ENCODE results near the gene RNGTT.
"Not testable (repeated sequence)": the region's sequence is repeated elsewhere in the genome, so short reads cannot be mapped to it uniquely, and the experiment has no call there.

RNGTT gene

DNA sequence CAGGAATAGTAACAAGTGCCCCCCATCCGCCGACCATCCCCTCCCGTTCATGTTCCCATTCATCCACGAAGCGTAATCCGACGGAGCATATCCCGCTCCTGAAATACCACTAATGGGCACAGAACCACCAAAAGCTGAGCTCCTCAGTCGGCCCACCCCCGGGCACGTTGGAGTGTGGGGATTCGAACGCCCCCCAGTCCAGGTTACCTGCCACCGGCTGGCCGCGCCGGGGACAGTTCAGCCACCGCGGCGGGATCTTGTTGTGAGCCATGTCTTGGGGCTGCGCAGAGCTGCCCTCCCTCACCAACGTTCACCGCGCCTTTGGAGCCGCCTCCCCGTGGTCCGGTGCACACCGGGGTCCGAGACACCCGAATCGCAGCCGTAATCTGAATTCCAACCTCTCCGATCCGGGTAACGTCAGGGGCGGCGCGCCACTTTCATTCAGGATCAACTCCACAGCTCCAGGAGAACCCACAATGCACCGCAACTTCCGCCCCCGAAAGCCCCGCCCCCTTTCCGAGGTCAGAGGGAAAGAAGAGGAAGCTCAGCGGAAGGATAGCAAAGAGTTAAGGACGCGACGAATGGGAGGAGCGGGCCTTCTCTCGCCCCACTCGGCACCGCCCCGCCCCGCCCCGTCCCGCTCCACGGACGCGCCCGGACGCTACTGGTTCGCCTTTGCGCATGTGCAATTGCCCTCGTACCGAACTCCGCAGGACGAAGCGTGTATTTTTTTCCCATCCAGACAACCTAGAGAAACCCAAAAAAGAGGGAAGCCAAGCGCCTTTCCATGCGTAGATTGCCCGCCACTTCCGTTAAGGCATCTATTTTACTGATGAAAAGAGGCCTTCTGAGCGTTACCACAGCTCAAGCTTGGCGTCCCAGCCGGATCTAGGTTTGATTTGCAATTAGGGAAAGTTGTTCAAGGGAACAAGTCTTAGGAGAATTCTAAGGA is at the start of gene RNGTT:
Gene RNGTT (minus strand): TSS at position 480 of the 952 bp plus-strand sequence. CDS start 209 bp downstream, at position 271.
- DNase-seq (ENCODE audit: low spot score): peak; percentile 98

DNA sequence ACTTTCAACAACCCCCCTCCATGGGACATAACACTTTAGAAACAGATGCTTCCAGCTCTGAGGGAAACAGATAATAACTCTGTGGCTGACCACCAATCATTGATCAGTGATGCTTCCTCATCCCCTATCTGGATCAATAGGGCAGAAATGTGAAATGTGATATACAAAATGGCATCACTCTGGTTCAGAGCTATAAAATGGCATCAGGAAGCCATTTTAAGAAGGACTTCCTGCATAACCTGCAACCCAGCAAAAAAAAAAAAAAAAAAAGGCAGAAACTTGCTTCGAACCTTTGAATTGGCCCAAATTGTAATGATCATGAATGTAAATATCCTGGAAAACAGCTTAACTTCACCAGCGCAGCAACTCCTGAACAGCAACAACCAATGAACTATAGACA is 48.0 kb upstream of the RNGTT start:
- DNase-seq (ENCODE audit: low spot score): no peak

DNA sequence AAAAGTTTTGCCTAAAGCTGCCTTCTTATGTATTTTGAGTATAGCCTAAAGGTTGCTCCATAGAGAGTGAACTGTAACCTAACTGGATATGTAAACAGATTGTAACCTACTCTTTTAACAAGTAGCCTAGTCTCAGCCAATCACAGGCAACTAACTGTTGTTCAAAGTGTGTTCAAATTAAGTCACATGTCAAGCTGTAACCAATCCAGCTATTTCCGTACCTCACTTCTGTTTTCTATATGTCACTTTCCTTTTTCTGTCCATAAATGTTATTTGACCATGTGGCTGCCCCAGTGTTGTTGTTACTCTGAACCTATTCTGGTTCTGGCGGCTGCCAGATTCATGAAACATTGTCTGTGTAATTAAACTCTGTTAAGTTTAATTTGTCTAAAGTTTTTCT is 47.4 kb upstream of the RNGTT start:
- DNase-seq (ENCODE audit: low spot score): no peak

DNA sequence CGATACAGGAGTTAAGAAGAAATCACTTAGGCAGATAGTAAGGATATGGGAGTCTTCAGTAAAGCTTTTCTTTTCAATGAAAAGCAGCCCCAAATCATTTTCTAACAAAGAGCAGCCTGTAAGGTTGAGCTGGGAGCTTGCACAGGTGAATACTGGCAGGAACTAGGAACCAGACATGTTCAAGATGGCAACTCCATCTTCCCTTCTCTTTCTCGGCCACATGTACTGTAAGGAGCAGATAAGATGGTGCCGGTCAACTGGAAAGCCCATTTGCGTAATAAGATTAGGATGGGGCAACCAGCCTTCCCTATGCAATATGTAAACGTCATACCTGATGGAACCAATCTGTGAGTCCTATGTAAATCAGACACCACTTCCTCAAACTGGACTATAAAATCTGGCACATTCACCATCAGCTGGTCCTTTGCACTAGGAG is 46.2 kb upstream of the RNGTT start:
- no peak for DNase-seq (ENCODE audit: low spot score)

DNA sequence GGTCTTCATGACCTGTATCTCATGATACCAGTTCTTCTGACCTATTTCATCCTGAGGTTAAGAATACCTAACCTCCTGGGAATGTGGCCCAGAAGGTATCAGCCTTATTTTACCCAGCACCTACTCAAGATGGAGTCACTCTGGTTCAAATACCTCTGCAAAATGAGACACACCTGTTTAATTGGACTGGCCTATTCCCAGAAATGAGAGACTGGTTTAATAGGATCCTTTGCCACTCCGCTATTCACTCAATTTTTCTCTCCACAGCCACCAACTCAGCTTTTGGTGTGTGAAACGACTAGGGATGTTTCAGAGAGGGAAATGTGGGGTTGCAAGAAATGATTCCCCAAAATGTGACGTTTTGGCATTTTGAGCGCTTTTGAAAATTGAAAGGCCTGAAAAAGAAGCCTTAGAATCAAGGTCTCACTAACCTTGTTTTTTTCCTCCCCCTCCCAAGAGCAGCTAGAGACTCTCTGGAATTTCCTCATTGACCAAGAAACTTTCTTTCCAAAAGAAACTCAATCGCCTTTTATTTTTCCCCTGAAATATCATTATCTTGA is 45.5 kb upstream of the RNGTT start:
- no peak for DNase-seq (ENCODE audit: low spot score)

DNA sequence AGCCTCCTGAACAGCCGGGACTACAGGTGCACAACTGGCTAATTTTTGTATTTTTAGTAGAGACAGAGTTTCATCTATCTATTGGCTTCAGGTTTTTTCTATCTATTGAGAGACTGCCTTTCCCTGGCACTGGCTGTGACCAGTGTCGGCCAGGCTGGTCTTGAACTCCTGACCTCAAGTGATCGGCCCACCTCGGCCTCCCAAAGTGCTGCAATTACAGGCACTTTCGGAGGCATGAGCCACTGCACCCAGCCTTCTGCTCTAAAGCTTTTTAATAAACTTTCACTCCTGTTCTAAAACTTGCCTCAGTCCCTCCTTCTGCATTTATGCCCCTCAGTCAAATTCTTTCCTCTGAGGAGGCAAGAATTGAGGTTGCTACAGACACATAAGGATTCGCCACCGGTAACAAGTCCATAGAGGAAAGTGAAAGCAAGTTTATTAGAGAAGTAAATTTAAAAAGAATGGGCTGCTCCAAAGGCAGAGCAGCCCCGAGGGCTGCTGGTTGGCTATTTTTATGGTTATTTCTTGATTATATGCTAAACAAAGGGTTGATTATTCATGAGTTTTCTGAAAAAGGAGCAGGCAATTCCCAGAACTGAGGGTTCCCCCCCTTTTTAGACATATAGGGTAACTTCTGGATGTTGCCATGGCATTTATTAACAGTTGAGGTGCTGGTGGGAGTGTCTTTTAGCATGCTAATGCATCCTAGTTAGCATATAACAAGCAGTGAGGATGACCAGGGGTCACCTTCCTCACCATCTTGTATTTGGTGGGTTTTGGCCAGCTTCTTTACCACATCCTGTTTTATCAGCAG is 44.8 kb upstream of the RNGTT start:
- no peak for DNase-seq (ENCODE audit: low spot score)

DNA sequence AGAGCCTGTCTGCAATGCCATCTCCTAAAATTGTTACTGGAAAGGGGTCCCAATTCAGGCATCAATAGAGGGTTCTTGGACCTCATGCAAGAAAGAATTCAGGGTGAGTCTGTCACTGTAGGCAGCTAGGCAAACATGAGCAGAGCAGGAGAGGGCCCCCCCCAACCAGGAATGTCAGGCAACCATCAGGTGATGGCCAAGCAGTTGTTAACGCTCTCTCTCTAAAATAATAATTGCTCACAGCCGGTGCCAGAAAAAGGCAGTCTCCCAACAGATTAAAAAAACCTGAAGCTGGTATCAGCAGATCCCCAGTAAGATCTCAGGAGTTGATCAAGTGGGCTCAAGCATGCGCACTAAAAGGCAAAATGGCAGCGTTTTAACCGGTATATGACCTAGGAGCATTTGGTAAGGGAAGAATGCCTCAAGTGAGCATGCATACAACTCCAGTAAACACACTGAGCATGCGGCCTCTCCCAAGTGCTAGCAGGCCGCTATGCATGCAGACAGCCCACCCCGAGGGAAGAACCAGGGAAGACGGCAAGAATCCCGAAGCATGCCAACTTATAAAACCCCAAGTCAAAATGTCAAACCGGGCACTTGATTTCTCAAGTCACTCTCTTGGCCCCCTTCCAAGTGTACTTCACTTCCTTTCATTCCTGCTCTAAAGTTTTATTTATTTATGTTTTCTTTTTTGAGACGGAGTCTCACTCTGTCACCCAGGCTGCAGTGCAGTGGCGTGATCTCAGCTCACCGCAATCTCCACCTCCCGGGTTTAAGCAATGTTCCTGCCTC is 44.0 kb upstream of the RNGTT start:
- peak; percentile 8 for DNase-seq (ENCODE audit: low spot score)

DNA sequence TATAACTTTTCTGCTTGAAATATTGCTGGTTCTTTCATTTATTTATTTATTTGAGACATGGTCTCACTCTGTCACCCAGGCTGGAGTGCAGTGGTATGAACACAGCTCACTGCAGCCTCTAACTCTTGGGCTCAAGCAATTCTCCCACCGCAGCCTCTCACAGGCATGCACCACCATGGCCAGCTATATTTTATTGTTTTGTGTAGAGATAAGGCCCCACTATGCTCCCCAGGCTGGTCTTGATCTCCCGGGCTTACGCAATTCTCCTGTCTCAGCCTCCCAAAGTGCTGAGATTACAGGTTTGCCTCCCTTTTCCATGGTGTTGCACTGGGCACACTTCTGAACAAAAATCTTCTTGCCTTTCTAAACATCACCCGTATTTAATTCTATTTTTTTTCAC is 39.1 kb upstream of the RNGTT start:
- no peak for DNase-seq (ENCODE audit: low spot score)

DNA sequence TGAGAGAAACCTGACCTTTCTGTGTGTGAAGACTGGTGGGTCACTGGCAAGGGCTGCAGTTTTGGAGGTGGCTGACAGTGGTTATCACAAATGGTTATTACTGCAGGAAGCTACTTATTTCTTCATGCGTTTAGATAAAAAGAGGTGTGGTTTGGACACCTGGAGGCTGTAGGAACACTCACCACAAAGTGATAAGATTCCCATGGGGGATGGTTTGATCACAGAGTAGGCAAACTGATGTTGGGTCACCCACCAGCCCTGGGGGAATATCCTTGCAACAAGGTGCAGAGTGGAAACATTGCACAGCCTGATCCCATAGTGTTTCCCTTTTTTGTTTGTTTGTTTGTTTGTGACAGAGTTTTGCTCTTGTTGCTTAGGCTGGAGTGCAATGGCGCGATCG is 33.9 kb upstream of the RNGTT start:
- no peak for DNase-seq (ENCODE audit: low spot score)

DNA sequence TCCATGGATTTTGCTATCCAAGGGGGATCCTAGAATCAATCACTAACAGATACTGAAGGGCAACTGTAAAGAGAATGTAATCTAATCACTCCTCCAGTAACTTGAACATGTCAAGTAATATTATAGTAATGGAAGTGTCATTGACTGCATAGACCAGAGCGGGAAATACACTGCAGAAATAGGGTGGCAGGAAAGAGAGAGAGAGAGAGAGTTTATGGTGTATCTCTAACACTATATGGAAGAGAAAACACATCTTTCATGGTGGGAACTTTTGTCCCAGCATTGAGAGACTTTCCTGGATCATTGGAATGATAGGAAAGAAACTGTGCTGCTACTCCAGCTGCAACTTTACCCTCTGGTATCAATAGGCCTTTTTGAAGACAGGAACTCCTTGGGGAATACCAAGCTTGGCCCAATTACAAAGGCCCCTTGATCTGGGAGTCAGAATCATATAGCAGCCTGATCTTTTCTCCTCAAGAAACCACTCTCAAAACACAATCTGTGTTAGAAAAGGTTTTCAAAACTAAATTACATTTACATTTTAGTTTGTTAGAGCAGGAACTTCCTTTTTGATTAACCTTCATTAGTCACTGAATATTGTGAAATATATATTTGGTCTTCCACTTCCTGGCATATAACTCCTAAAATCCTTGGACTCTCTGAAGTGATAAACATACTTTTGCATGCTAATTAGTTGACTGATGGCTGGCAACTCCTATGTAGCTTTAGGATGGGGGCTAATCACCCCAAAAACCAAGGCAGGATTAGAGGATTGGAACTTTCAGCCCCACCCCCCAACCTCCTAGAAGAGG is 29.5 kb upstream of the RNGTT start:
- no peak for DNase-seq (ENCODE audit: low spot score)

DNA sequence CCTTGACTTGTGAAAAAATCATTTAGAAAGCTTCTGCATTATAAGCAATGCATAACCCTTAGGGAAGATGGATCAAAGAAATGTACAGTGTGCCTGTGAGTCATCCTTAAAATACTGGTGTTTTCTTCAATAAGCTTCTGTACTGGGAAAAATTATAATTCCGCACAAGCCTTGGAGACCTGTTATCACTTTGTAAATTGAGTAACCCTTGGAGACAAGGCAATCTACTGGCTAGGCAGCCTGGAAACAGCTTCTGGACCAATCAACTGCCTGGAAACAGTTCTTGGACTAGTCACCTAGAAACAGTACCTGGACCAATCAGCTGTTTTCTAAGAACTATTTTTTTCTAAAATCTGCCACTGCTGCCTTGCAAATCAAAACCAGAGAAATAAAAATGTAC is 25.8 kb upstream of the RNGTT start:
- no peak for DNase-seq (ENCODE audit: low spot score)

DNA sequence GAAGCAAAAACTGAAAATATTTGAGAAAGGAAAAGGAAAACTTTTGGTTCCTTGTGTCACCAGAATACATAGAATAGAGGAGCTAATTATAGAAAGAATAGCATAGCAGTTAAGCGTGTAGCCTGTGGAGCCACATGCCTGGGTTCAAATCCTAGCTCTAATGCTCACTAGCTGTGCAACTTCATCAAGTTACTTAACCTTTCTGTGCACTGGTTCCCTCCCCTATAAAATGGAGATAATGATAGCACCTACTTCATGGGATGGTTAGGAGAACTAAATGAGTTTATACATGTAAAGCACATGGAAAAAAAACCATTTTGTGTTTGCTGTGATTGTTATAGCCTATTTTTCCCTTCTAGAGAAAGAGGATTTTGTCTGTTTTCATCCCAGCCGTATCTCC is 24.5 kb upstream of the RNGTT start:
- no peak for DNase-seq (ENCODE audit: low spot score)

DNA sequence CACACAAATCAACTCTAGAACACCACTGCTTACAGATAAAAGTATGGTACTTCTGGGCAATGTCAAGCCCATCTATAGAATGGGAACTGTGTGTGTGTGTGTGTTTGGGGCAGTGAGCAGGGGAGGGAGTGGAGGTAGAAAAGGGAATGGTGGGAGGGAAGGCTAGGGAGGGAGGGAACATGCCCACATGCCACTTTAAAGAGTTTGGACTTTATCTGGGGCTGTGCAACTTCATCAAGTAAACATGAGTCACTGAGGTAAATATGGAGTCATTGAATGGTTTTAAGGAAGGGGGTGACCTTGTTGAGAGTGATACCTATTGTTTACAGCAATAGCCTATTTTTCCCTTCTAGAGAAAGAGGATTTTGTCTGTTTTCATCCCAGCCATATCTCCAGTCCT is 22.5 kb upstream of the RNGTT start:
- DNase-seq (ENCODE audit: low spot score): no peak

DNA sequence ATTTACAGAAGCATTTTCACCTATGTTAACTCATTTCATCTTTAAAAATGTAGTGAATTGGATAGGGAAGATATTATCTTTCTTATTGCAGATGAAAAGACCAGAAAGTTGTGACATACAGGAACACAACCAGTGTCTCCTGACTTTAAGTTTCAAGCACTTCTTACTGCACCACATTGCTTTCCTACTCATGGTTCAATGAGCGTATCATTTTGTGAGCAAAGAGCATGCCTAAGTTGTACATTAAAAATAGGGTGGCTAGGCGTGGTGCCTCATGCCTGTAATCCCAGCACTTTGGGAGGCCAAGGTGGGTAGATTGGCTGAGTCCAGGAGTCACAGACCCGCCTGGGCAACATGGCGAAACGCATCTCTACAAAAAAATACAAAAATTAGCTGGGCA is 21.2 kb upstream of the RNGTT start:
- no peak for DNase-seq (ENCODE audit: low spot score)

DNA sequence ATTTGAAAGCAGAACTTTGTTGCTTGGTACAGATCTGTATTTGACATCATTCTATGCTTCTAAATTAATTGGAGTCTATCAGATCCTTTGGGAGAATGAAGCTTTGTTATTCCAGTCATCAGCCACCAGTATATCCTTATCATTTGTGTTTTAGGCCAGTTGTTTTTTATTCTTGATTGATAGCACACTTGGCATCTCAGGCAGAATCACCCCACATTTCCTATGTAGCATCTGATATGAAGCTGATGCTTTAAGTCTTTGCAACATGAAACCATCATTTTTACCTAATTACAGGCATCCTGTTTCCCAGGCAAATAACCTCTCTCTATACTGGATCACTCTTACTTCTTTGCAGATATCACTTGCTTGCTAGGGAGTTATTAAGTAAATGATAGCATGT is 20.7 kb upstream of the RNGTT start:
- DNase-seq (ENCODE audit: low spot score): no peak

DNA sequence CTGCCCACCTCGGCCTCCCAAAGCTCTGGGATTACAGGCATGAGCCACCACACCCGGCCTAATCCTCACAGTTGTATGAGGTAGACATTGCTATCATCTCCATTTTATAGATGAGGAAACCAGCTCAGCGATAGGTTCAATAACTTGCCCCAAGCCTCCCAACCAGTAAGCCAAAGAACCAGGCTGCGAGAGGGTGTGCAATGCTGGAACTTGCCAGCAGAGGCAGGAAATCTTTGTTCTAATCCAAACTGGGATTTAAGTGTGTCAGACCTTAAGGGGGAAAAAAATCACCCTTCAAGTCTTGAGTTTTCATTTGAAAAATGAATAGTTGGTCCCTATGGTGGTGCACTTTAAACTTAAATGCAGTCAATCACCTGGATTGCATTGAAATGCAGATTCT is 20.1 kb upstream of the RNGTT start:
- DNase-seq (ENCODE audit: low spot score): no peak

DNA sequence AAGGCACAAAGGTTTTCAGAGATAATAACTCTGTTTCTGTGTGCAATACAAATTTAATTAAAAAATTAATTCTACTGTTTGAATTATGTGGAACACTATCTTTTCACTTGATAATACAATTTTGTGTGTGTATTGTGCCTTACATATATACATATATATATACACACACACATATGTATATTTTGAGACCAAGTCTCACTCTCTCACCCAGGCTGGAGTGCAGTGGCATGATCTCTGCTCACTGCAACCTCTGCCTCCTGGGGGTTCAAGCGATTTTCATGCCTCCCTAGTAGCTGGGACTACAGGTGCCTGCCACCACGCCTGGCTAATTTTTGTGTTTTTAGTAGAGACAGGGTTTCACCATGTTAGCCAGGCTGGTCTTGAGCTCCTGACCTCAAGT is 19.7 kb upstream of the RNGTT start:
- DNase-seq (ENCODE audit: low spot score): not testable (repeated sequence)

DNA sequence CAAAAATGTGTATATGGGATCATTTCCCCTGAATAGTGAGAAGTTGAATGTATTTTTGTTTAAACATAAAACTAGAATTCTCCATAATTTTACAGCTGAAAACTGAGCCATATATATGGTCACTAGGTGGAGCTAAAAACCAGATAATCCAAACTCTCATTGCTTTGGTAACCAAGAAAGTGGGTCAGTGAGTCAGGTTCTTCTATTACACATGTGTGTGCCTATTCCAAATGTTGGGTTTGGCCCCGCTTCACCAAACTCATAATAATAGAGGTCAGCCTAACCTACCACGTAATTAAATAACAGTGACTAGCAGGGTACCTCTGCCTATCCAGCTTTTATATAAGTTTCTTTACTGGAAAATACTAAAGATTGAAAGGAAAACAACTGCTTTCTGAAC is 19.3 kb upstream of the RNGTT start:
- peak; percentile 65 for DNase-seq (ENCODE audit: low spot score)

DNA sequence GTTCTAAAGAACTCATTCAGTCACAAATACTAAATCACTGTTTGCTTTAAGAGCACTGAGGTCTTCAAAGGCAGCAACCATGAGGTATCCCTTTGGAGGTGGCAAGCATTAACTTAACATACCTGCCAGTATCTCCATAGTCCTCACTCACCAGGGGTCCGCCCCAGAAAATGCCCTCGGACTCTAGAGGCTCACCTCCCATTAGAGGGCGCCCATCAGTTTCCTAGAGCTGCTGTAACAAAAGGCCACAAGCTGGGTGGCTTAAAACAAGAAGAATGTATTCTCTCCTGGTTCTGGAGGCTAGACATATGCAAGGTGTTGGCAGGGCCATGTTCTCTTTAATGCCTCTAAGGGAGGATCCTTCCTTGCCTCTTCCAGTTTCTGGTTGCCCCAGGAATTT is 12.0 kb upstream of the RNGTT start:
- DNase-seq (ENCODE audit: low spot score): no peak

DNA sequence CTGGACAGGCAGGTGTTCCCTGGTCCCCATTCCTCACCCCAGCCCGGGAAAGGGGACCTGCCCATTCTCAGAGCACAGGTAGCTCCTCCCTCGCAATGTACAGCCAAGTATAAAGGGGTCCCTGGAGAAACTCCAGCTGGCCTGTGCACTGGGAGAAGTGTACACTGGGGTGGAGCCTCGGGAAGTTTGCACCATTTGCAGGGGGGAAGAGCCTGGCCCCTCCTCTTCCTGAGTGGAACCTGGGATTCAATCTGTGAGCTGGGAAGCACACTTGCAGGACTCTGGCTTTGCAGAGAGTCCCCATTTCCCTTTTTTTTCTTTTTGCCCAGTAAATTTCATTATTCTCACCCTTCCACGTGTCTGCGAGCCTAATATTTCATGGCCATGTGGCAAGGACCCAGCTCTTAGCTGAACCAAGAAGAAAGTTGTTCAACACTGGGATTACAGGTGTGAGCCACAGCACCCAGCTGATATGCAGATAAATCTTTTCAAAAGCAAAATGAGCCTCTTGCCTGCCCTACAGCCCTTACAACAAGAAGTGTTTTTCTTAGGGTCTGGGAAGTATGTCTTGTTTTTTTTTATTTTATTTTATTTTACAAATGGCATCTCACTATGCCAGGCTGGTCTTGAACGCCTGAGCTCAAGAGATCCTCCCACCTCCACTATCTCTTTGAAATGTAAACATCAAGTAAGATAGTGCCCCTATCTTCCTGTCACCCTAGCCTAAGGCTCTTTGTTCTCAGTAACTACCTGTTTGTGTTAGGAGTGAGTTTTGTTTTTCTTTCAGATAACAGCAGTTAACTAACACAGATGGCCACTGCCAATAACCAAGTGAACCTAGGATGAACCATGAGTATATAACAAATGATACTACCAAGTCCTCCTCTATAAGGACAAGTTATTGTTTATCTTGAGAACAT is 9.3 kb upstream of the RNGTT start:
- no peak for DNase-seq (ENCODE audit: low spot score)
